ENCODE data around the gene CROCC2. TPM values are rescaled to one million over a fixed set of nuclear protein-coding genes. Genes with fewer than 3 reads are reported as not detected.

Gene CROCC2
- total RNA-seq, 4 donors from 2014 or later = not detected

DNA sequence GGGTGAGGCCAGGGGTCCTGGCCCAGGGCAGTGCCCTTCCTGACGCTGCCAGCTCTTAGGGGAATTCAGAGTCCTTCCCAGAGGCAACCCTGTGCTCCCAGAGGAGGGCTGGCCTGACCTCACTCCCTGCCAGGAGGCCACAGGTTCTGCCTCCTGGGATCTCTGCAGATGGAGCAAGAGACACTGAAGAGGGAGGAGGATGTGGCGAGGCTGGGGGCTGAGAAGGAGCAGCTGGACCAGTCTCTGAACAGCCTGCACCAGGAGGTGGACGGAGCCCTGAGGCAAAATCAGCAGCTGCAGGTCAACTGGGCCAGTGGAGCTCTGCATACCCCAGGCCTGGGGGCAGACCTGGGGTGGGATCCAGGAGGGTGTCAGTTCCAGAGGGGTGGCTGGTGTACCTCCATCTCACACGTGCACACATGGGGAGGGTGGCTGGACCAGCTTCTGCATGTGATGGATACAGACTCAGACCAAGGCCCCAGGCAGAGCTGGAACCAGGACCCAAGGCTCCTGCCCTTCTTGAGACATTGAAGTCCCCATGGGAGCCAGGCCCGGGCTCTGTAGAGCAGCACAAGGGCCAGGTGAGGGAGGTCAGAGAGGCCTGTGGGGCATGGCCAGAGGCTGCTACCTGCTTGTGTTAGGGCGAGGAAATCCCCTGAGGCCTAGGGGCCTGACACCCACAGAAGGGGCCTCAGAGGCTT lies 82.6 kb downstream of the CROCC2 start:
- H3K27ac ChIP-seq = no peak overlapping the region
- peaks cover 9 to 35% (median 15%) of the 10 kb centered on the region in 4 donors for H3K4me1 ChIP-seq
- TF ChIP-seq POLR2AphosphoS5 (IDR thresholded peaks at IDR 0.05) (no peak), POLR2A (IDR thresholded peaks at IDR 0.05) (no peak), CTCF (IDR thresholded peaks at IDR 0.05) (no peak), EP300 (IDR thresholded peaks at IDR 0.05; ENCODE audit: low read depth) (no peak)
- H3K27me3 ChIP-seq = peaks cover 1% of the 10 kb centered on the region
- in situ Hi-C loops (cut with MboI; ENCODE audit: low pct_ligation_motif_present in 1 of 4, low pct_unique_long_range_greater_than_20kb in 1 of 4, low sequenced_read_pairs in 3 of 4) (no loop called here), intact Hi-C loops (cut with DNase I; ENCODE audit: low total_unique reads) (loop anchor here (5.0 kb wide), 1 partner anchor 859 kb away; no protein-coding TSS in a partner anchor)
- no peaks in the 10 kb centered on the region for H3K36me3 ChIP-seq
- H3K9me3 ChIP-seq = no peaks in the 10 kb centered on the region
- 80 to 90% methylated on average over 1 to 6 of the region's 6 CpGs for WGBS, 2 donors (ENCODE audit: low coverage in 1 of 2)
- peak; percentile 5 for DNase-seq
- no peak overlapping the region for H3K4me3 ChIP-seq

- Histone ChIP-seq H3K36me3 (no peaks in the 10 kb centered on the region), H3K4me3 (no peak overlapping the region), H3K27me3 (no peaks in the 10 kb centered on the region), H3K9me3 (no peaks in the 10 kb centered on the region), H3K27ac (no peak overlapping the region), H3K4me1 (peaks cover 9 to 39% (median 16%) of the 10 kb centered on the region in 4 donors)
- TF ChIP-seq CTCF (IDR thresholded peaks at IDR 0.05) (peak in 4 of 5 experiments; percentile 23 to 40 (median 36)), POLR2A (IDR thresholded peaks at IDR 0.05) (no peak)
- intact Hi-C loops (cut with DNase I; ENCODE audit: low total_unique reads) (loop anchor here (5.0 kb wide), 1 partner anchor 858 kb away; no protein-coding TSS in a partner anchor), in situ Hi-C loops (cut with MboI; ENCODE audit: low pct_ligation_motif_present in 1 of 4, low pct_unique_long_range_greater_than_20kb in 1 of 4, low sequenced_read_pairs in 3 of 4) (no loop called here)
- WGBS, 2 donors (ENCODE audit: low coverage in 1 of 2) = 68% methylated on average over 14 of the region's 17 CpGs; no CpG with 5 or more reads in 1 of the 2 donors
- DNase-seq = peak; percentile 39
Measured at GRCh38 chr2:240989451-240990265, 83.5 kb downstream of the CROCC2 start.

DNA sequence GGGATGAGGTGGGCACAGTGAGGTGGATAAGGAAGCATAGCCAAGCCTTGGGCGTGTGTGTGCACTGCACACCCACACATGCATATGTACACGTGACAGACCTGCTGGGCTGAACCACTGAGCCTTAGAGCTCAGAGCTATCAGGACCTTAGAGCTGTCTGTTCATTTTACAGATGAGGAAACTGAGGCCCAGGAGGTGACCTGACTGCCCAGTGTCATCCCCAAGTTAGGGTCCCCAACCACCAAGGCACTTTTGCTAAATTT lies 84.1 kb downstream of the CROCC2 start:
- intact Hi-C loops (cut with DNase I; ENCODE audit: low total_unique reads) (no loop called here), in situ Hi-C loops (cut with MboI; ENCODE audit: low pct_ligation_motif_present in 1 of 4, low pct_unique_long_range_greater_than_20kb in 1 of 4, low sequenced_read_pairs in 3 of 4) (no loop called here)
- Histone ChIP-seq H3K4me3 (no peak overlapping the region), H3K9me3 (no peaks in the 10 kb centered on the region), H3K27me3 (no peaks in the 10 kb centered on the region), H3K4me1 (peaks cover 9 to 42% (median 17%) of the 10 kb centered on the region in 4 donors), H3K36me3 (no peaks in the 10 kb centered on the region), H3K27ac (no peak overlapping the region)
- TF ChIP-seq POLR2AphosphoS5 (IDR thresholded peaks at IDR 0.05) = no peak
- no peak for TF ChIP-seq EP300 (IDR thresholded peaks at IDR 0.05; ENCODE audit: low read depth)
- no peak for TF ChIP-seq CTCF (IDR thresholded peaks at IDR 0.05)
- TF ChIP-seq POLR2A (IDR thresholded peaks at IDR 0.05) = no peak
- WGBS, 2 donors (ENCODE audit: low coverage in 1 of 2) = 56% methylated on average over 2 of the region's 2 CpGs; no CpG with 5 or more reads in 1 of the 2 donors
- DNase-seq = peak; percentile 10

- in situ Hi-C loops (cut with MboI; ENCODE audit: low pct_ligation_motif_present in 1 of 4, low pct_unique_long_range_greater_than_20kb in 1 of 4, low sequenced_read_pairs in 3 of 4) (no loop called here), intact Hi-C loops (cut with DNase I; ENCODE audit: low total_unique reads) (no loop called here)
- TF ChIP-seq EP300 (IDR thresholded peaks at IDR 0.05; ENCODE audit: low read depth) = no peak
- Histone ChIP-seq H3K27me3 (no peaks in the 10 kb centered on the region), H3K27ac (peak overlapping the region; percentile 38 to 72 (median 64)), H3K9me3 (no peaks in the 10 kb centered on the region), H3K4me1 (peaks cover 9 to 42% (median 17%) of the 10 kb centered on the region in 4 donors), H3K36me3 (no peaks in the 10 kb centered on the region), H3K4me3 (no peak overlapping the region)
- 90% methylated on average over 12 of the region's 13 CpGs; no CpG with 5 or more reads in 1 of the 2 donors for WGBS, 2 donors (ENCODE audit: low coverage in 1 of 2)
- no peak for DNase-seq
Measured at GRCh38 chr2:240990726-240991377, 84.7 kb downstream of the CROCC2 start.
